Effector memory CD8-positive, alpha-beta T cell (primary cell): ENCODE data around the gene CGB5.
"Not testable (repeated sequence)": the region's sequence is repeated elsewhere in the genome, so short reads cannot be mapped to it uniquely, and the experiment has no call there.

Source experiments
- ATAC-seq: fragments of 150-1000 bp; cut with Tn5 transposase; replicated peaks from 2 replicates; pipeline ENCODE4 v1.10.0; 2021; ENCODE audit warnings: mild to moderate bottlenecking, moderate library complexity
- DNase-seq, 3 experiments: peaks; one replicate each; pipeline ENCODE4 v3.0.0; 2021
- H3K27ac Mint-ChIP-seq, 2 donors: one replicate each; pipeline ENCODE4 v1.8.0; 2022; ENCODE audit warnings: mild to moderate bottlenecking in 2 of 2, mixed read lengths in 2 of 2, moderate library complexity in 2 of 2
- H3K27me3 Mint-ChIP-seq, 2 donors: one replicate each; pipeline ENCODE4 v1.8.0; 2022; ENCODE audit warnings: mixed read lengths in 2 of 2
- H3K36me3 Mint-ChIP-seq: one replicate; pipeline ENCODE4 v1.8.0; 2022; ENCODE audit warnings: mild to moderate bottlenecking, moderate library complexity, mixed read lengths; ENCODE audit not compliant: insufficient read depth
- H3K4me1 Mint-ChIP-seq, 2 donors: one replicate each; pipeline ENCODE4 v1.8.0; 2022; ENCODE audit warnings: low read depth in 2 of 2, mixed read lengths in 2 of 2
- H3K4me3 Mint-ChIP-seq, 2 donors: one replicate each; pipeline ENCODE4 v1.8.0; 2022; ENCODE audit warnings: mild to moderate bottlenecking in 2 of 2, mixed read lengths in 2 of 2, moderate library complexity in 2 of 2
- H3K9me3 Mint-ChIP-seq, 2 donors: one replicate each; pipeline ENCODE4 v1.8.0; 2022; ENCODE audit warnings: mixed read lengths in 2 of 2

CGB5 gene

GRCh38 chr19:49017041-49017665 lies 26.5 kb upstream of the CGB5 start, which contains the start of gene LHB:
Gene LHB, minus strand, starts transcription at chr19:49017091. Its CDS starts 10 bp downstream, at chr19:49017081.
- peaks cover 11 to 19% of the 10 kb centered on the region in 2 donors for H3K4me1 Mint-ChIP-seq
- H3K36me3 Mint-ChIP-seq, result peaks cover 4% of the 10 kb centered on the region
- no peaks in the 10 kb centered on the region for H3K9me3 Mint-ChIP-seq
- peak within 1 kb of the TSS; percentile 93 to 94 for H3K4me3 Mint-ChIP-seq
- ATAC-seq, result no peak
- H3K27ac Mint-ChIP-seq, result peak within 1 kb of the TSS in 1 of 2 donors; percentile 58
- no peak for DNase-seq
- H3K27me3 Mint-ChIP-seq, result peaks cover 0 to 8% of the 10 kb centered on the region in 2 donors

- Mint-ChIP-seq H3K4me1 (peaks cover 11 to 19% of the 10 kb centered on the region in 2 donors), H3K4me3 (peak overlapping the region; percentile 93 to 94), H3K27ac (no peak overlapping the region), H3K27me3 (peaks cover 0 to 8% of the 10 kb centered on the region in 2 donors), H3K9me3 (no peaks in the 10 kb centered on the region), H3K36me3 (peaks cover 4% of the 10 kb centered on the region)
- peak; percentile 82 for ATAC-seq
- DNase-seq, result peak; percentile 68 to 74 (median 71)
Observed at GRCh38 chr19:49017666-49018351, 25.8 kb upstream of the CGB5 start.

- peaks cover 11 to 19% of the 10 kb centered on the region in 2 donors for H3K4me1 Mint-ChIP-seq
- H3K4me3 Mint-ChIP-seq, result peak overlapping the region; percentile 93 to 94
- H3K9me3 Mint-ChIP-seq, H3K36me3 Mint-ChIP-seq, H3K27me3 Mint-ChIP-seq, DNase-seq: not testable (repeated sequence)
- peak overlapping the region; percentile 89 to 90 for H3K27ac Mint-ChIP-seq
- ATAC-seq, result peak; percentile 25
Observed at GRCh38 chr19:49018388-49019241, 25.0 kb upstream of the CGB5 start.

- ATAC-seq (peak; percentile 48), DNase-seq (peak; percentile 40 to 54 (median 49))
- Mint-ChIP-seq H3K36me3 (peaks cover 4% of the 10 kb centered on the region), H3K9me3 (no peaks in the 10 kb centered on the region), H3K4me1 (peaks cover 11 to 19% of the 10 kb centered on the region in 2 donors), H3K27me3 (peaks cover 0 to 8% of the 10 kb centered on the region in 2 donors), H3K27ac (peak overlapping the region; percentile 89 to 90), H3K4me3 (peak overlapping the region; percentile 93 to 94)
Observed at GRCh38 chr19:49019242-49019932, 24.3 kb upstream of the CGB5 start.

DNA sequence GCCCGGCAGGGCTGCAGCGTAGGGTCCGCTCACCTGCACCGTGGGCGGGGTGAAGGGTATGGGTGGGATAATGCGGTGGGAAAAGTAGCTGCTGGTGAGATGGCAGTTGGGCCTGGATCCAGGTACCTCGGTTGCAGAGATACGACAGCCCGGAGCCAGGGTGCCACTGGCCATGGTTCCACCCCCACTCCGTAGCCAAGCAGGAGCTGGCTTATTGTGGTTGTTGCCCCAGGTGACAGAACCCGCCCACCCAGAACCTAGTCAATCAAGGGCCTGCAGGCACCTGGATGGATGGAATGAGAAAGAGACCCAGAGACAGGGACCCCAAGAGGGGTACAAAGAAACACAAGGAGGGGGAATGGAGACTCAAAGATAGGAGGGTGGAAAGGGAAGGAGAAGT lies 23.3 kb upstream of the CGB5 start:
- H3K4me3 Mint-ChIP-seq, result peak overlapping the region; percentile 93 to 94
- DNase-seq (no peak), ATAC-seq (no peak)
- no peak overlapping the region for H3K27ac Mint-ChIP-seq
- peaks cover 11 to 19% of the 10 kb centered on the region in 2 donors for H3K4me1 Mint-ChIP-seq
- peaks cover 4% of the 10 kb centered on the region for H3K36me3 Mint-ChIP-seq
- no peaks in the 10 kb centered on the region for H3K9me3 Mint-ChIP-seq
- H3K27me3 Mint-ChIP-seq, result peaks cover 0 to 8% of the 10 kb centered on the region in 2 donors

GRCh38 chr19:49020931-49021895 lies 22.4 kb upstream of the CGB5 start:
- Mint-ChIP-seq H3K36me3 (peaks cover 4% of the 10 kb centered on the region), H3K9me3 (no peaks in the 10 kb centered on the region), H3K27ac (peak overlapping the region; percentile 0 to 5), H3K4me3 (no peak overlapping the region), H3K27me3 (peaks cover 0 to 14% of the 10 kb centered on the region in 2 donors), H3K4me1 (peaks cover 11 to 19% of the 10 kb centered on the region in 2 donors)
- ATAC-seq, result no peak
- DNase-seq, result no peak

DNA sequence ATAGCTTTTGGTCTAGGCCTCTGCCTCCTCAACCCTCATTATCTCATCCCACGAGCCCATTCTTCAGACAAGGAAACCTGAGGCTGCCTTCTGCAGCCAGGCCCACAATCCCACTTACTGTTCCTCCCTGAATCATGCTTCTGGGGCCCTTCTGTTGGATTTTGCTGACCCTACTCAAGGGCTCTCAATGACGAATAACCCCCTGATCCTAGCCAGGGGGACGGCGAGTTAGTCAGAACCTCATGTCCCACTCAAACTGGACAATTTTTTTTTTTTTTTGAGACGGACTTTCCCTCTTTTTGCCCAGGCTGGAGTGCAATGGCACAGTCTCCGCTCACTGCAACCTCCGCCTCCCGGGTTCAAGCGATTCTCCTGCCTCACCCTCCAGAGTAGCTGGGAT lies 21.5 kb upstream of the CGB5 start:
- no peak for ATAC-seq
- Mint-ChIP-seq H3K4me3 (no peak overlapping the region), H3K27me3 (peaks cover 0 to 14% of the 10 kb centered on the region in 2 donors), H3K4me1 (peaks cover 11 to 19% of the 10 kb centered on the region in 2 donors), H3K27ac (no peak overlapping the region), H3K36me3 (no peaks in the 10 kb centered on the region), H3K9me3 (no peaks in the 10 kb centered on the region)
- no peak for DNase-seq

GRCh38 chr19:49024233-49024632 lies 19.4 kb upstream of the CGB5 start, which contains the start of gene CGB3:
Gene CGB3, minus strand, starts transcription at chr19:49024333. Its CDS starts 362 bp downstream, at chr19:49023971.
- not testable (repeated sequence) for ATAC-seq, H3K27ac Mint-ChIP-seq, H3K36me3 Mint-ChIP-seq, DNase-seq, H3K9me3 Mint-ChIP-seq, H3K4me3 Mint-ChIP-seq
- H3K27me3 Mint-ChIP-seq, result peaks cover 0 to 10% of the 10 kb centered on the region in 2 donors
- H3K4me1 Mint-ChIP-seq, result peaks cover 5 to 12% of the 10 kb centered on the region in 2 donors

GRCh38 chr19:49025088-49025487 lies 18.6 kb upstream of the CGB5 start:
- H3K36me3 Mint-ChIP-seq, H3K4me1 Mint-ChIP-seq, ATAC-seq, H3K9me3 Mint-ChIP-seq, DNase-seq, H3K27ac Mint-ChIP-seq, H3K4me3 Mint-ChIP-seq: not testable (repeated sequence)
- peaks cover 0 to 15% of the 10 kb centered on the region in 2 donors for H3K27me3 Mint-ChIP-seq

DNA sequence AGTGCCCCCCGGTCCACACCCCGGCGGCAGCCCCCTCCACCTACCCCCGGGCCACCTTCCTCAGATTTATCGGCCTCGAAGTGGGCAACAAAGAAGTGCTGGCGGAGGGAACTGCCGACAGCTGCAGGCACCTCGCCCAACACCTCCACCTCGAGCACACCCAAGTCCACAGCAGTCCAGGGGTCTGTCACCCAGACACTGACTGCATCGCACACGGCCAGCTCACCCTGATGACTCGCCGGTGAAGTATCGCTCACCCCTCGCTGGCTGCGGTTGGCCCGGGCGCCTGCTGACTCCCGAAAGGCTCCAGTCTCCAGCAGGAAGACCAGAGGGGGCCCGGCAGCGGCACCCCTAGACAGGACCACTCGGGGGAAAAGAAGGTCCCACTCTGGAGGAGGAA lies 18.0 kb upstream of the CGB5 start:
- not testable (repeated sequence) for H3K27ac Mint-ChIP-seq, DNase-seq, H3K4me3 Mint-ChIP-seq, H3K36me3 Mint-ChIP-seq, ATAC-seq, H3K4me1 Mint-ChIP-seq, H3K9me3 Mint-ChIP-seq
- peaks cover 0 to 15% of the 10 kb centered on the region in 2 donors for H3K27me3 Mint-ChIP-seq

DNA sequence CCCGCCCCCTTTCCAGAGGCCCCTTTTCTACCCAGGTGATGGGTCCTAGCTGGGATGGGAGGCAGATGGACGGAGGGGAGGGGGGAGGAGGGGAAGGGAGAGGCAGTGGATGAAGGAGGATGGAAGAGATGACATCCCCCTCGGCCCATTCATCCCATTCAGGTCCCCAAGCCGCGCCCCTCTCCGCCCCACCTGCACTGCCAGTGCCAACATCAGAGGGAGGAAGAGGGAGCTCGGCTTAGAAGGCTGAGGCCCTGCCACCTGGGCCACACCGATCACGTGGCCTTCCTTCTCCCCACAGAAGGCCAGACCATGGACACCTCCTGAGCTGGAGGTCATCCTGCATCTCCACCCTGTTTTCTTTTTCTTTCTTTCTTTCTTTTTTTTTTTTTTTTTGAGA lies 15.0 kb upstream of the CGB5 start:
- H3K9me3 Mint-ChIP-seq, DNase-seq, H3K4me3 Mint-ChIP-seq, H3K27ac Mint-ChIP-seq, ATAC-seq, H3K4me1 Mint-ChIP-seq: not testable (repeated sequence)
- Mint-ChIP-seq H3K27me3 (peaks cover 0 to 24% of the 10 kb centered on the region in 2 donors), H3K36me3 (peaks cover 11% of the 10 kb centered on the region)

- H3K27me3 Mint-ChIP-seq, result peaks cover 0 to 24% of the 10 kb centered on the region in 2 donors
- ATAC-seq, result not testable (repeated sequence)
Observed at GRCh38 chr19:49029749-49030148, 13.9 kb upstream of the CGB5 start.

More at GRCh38 chr19:49029749-49030148, 13.9 kb upstream of the CGB5 start:
- not testable (repeated sequence) for H3K4me1 Mint-ChIP-seq, H3K9me3 Mint-ChIP-seq, DNase-seq, H3K4me3 Mint-ChIP-seq
- peak overlapping the region in 1 of 2 donors; percentile 59 for H3K27ac Mint-ChIP-seq
- peaks cover 11% of the 10 kb centered on the region for H3K36me3 Mint-ChIP-seq
